HG03521 (cell line): ENCODE results near the gene INTS3.

Experiments
- ATAC-seq: cut with Tn5 transposase; IDR thresholded peaks from one replicate; pipeline ENCODE4 v1.9.1; 2021; ENCODE audit warnings: mild to moderate bottlenecking, moderate library complexity; ENCODE audit not compliant: unreplicated experiment

Gene INTS3

DNA sequence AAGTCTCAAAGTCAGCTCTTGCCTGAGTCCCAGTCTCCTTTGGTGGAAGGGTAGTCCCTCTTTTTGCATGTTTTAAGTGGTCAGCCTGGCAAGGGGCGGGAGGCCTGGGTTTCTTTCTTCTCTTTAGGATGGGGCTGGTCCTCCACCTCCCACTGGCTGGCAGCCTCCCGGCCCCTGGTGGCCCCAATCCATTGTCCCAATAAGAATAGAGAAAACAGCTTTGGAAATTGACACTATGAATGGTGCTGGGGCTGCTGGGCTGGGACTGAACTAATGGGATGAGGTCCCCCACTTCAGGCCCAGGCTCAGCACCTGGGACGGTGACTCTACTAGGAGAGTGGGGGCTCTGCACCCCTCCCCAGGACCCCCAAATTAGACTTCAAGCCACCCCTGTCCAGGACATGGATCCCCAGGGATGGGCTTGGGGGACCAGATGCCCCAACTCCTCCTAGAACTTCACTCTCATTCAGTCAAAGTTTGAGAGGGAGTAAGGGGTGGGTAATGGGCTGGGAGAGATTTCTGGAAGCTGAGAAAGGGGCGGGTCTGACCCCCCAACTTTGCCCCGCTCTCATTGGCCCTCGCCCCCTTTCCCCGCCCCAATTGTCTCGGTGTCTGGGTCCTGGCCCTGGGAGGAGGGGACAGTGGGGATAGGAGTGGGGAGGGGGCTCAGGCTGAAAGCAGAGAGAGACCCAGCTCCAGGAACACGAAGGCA lies 65.6 kb downstream of the INTS3 start:
- no peak for ATAC-seq

DNA sequence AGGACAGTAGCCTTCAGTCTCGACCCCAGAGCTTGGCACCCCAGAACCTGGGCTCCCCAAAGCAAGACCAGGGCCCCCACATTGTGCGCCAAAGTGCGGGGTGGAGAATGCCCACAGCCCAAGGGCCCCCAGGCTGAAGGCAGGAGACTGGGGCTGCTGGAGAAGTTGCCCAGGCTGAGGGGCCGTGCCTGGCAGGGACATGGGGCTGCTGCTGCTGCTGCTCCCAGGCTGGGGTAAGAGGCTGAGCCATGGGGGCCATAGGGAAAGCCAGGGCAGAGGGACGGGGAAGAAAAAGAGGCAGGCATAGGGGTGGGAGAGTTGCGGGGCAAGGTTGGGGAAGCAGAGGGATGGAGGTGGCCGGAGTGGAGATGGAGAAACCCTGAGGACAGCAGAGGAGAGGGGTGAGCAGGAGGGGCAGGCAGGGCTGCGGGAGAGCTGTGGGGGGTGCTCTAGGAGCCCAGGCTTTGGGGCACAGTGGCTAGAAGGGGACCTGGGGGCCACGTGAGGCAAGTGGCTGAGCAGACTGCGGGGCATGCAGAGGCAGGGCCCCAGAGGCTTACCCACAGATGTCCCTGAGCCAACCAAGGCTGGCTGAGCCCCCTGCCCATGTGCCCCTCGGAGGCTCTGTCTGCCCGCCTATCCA lies 66.2 kb downstream of the INTS3 start:
- ATAC-seq: no peak

DNA sequence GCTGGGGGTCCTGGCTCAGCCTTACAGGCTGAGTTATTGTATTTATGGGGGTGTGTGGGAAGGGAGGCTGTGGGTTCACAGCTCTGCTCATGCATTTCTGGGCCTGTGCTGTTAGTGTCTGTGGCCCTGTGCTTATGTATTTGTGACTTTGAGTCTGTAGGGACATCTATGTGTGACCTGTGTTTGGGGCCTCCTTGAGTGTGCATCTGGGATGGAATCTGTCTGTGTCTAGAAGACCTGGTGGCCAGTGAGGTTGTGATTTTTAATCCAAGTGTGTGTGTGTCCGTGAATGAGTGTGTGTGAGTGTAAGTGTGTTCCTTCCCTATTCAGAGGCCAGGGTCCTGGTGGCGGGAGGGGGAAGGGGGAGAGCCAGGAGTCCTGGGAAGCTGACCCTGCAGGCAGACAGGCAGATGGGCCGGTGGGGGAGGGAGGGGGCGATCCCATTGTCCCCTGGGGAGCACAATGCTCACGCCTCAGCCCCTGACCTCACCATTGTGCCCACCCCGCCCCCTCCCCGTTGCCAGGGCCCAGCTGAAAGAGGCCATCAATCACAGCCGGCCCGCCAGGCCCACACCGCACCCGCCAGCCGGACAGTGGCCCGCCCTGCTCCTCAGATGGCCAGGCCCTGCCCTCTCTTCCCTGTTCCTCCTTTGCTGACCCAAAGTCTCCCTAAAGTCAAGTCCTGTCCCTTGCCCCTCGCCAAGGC lies 66.9 kb downstream of the INTS3 start:
- no peak for ATAC-seq

DNA sequence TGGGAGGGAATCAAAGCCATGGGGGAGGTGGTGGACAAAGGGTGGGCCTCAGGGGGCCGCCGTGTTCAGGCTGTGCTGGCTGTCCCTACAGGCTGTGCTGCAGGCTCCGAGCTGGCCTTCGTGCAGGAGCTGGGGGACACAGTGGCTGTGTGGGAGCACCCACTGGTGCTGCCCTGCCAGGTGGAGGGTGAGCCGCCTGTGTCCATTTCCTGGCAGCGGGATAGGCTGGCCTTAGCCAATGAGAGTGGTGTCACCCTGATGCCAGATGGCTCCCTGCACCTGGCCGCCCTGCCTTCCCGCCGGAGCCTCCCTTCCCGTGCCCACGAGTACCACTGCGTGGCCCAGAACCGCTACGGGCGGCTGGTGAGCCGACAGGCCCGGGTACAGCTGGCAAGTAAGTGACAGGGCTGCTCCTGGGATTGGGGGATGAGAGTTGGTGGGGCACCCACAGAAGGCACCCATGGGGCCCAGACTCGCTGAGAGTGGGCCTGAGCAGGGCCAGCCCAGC lies 67.5 kb downstream of the INTS3 start:
- ATAC-seq: no peak

DNA sequence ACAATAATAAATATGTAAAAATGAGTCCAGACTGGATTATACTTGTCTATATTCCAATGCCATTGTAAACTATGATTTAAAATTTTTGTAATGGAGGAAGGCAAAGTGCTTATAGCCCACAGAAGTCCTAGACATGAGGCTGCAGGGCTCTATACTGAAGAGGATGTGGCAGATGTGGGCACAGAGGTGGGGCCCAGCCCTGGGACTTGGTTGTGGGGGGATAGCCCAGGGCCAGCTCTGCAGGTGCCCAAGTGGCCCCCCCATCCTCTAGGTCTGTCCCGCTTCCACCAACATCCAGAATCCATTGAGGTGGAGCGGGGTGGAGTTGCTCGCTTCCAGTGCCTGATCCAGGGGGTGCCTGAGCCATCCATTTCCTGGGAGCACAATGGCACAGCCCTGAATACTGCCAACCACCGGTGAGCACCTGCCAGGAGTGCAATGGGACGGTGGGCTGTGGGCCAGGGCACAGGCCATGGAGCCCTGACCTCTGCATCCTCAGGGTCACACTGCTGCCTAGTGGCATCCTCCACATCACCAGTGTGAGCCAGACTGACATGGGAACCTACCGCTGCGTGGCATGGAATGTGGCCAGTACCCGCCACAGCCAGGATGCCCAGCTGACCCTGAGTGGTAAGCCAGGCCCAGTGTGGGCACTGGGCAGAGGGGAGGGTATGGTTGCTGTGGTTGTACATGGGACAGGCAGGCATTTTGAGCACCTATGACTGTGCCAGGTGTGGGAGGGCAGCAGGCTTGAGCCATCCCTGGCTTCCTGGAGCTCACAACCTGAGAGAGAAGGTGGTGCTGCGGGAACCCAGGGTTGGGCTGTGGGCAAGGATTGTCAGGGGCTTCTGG lies 68.3 kb downstream of the INTS3 start:
- no peak for ATAC-seq

DNA sequence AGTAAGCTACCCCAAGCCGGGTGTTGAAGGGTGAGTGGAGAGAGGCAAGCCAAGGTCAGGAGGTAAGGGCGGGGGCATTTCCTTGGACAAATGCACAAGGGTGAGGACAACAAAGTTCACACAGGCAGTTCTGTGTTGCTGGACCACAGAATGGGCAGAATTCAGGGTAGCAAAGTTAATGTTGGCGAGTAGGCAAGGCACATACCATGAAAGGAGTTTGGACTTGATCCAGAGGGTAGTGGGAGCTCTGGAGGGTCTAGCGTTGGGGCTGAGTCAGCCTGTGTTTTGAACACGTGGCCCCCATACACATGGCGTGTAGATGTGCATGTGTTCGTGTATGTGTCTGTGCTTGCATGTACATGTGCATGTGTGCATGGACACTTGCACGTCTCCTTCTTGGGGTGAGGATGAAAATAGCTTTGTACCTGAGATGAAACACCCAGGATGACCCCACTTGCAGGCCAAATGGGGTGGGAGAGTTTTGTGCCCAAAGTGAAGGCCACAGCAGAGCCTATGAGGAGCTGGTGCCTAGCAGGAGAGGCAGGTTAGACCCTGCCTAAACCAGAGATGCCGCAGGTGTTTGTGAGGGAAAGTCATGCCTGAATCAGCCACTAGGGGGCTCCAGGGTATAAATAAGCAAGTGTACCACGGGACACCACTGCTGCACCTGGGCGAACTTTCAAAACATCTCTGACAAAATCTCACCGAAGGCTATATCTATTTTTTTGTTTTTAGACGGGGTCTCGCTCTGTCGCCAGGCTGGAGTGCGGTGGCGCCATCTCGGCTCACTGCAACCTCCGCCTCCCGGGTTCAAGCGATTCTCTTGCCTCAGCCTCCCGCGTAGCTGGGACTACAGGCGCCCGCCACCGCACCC lies 69.2 kb downstream of the INTS3 start:
- peak; percentile 48 for ATAC-seq

DNA sequence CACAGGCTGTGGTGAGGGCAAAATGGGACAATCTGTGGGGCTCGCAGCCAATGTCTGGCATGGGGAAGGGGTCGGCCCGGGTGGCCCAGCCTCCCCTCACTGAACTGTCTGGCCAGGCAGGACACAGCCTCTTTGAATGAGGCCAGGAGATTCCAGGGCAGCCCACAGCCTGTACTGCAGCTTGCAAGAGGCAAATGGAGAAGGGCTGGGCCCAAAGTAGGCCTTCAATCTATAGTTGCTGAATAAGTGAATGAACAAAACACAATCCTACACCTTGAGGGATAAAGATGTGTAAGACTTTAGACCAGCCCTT lies 70.6 kb downstream of the INTS3 start:
- ATAC-seq: no peak

DNA sequence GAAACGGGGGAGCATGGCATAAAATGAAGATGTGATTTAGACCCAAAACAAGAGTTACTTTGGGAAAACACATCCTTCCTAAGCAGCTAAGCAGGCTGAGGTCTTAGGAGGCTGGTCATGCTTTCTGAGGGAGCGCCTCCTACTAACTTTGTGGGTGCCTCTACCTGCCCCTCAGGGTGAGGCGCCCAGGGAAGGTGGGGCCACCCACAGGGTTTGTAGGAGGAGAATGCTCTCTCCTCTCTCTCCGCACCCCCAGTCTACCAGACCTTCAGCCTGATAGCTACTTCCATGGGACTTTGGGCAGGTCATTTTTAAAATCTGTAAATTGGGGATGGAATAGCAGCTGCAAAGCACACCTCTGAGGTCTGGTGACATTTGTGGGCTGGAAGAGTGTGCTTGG lies 71.2 kb downstream of the INTS3 start:
- ATAC-seq: no peak

DNA sequence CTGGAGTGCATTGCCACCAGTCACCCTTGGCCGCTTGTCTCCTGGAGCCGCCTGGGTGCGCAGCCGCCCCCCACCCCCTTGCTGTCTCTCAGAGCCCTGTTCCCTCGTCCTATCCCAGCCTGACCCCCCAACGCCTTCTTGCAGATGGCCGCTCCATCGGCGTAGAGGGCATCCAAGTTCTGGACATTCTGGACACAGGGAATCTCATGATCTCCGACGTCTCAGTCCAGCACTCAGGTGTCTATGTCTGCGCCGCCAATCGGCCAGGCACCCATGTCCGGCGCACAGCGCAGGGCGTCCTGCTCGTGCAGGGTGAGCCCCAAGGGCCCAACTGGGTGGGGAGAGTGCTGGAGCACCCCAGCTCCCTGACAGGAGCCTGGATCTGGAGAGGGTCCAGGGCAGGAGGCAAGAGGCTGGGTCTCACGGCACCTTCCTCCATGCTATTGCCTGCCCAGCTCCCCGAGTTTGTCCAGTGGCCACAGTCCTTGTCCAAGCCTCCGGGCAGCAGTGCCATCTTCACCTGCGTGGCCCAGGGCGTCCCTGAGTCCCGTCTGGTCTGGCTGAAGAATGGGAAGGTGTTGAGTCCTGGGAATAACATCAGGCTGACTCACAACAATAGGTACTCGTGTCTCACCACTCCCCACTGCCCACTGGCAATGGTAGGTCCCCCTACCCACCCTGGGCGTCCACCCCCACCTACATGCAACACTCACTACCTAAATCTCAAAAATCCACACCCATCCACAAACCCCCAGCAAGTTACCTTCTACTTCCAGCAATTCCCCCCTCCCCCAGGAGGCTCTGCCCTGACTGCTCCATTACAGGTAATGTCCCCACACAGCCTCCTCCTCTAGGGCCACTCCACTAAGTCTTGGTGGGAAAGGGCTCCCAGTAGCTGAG lies 72.0 kb downstream of the INTS3 start:
- no peak for ATAC-seq

DNA sequence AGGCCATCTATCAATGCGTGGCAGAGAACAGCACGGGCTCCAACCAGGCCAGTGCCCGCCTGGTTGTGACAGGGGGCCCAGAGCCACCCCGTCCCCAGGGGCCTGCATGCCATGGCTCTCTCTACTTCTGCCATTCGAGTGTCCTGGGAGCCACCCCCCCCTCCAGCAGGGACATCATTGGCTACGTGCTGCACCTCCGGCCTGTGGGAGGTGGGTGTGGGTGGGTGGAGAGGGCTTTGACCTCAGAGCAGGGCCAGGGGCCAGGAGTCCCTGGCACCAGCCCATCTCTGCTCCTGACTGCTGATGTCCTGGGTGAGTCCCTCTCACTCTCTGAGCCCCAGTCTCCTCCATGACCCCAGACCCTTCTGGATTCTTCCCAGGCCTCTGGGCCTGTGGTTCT lies 72.7 kb downstream of the INTS3 start:
- ATAC-seq: no peak

DNA sequence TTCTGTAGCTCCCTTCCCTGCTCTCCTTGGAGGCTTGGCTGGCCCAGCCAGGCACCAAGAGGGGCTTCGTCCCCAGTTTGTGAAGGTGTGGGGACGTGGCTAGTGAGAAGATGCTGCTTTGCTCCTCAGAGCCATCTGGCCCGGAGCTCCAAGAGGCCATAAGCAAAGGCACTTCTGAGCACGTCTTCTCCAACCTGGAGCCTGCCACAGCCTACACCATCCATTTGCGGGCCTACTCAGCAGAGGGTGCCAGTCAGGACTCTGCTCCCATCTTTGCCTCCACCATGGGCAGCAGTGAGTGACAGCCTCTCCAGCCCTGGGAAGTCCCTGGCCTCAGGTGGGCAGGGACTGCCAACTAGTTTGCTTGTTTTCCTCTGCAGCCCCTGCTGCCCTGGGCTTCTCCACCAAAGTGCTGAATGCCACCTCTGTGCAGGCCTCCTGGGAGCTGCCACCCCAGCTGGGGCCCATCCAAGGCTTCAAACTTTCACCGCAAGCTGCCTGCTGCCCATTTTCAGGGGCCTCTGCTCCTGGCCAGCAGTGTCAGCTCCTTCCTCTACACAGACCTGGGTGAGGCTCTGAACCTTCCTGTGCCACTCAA lies 73.3 kb downstream of the INTS3 start:
- no peak for ATAC-seq

DNA sequence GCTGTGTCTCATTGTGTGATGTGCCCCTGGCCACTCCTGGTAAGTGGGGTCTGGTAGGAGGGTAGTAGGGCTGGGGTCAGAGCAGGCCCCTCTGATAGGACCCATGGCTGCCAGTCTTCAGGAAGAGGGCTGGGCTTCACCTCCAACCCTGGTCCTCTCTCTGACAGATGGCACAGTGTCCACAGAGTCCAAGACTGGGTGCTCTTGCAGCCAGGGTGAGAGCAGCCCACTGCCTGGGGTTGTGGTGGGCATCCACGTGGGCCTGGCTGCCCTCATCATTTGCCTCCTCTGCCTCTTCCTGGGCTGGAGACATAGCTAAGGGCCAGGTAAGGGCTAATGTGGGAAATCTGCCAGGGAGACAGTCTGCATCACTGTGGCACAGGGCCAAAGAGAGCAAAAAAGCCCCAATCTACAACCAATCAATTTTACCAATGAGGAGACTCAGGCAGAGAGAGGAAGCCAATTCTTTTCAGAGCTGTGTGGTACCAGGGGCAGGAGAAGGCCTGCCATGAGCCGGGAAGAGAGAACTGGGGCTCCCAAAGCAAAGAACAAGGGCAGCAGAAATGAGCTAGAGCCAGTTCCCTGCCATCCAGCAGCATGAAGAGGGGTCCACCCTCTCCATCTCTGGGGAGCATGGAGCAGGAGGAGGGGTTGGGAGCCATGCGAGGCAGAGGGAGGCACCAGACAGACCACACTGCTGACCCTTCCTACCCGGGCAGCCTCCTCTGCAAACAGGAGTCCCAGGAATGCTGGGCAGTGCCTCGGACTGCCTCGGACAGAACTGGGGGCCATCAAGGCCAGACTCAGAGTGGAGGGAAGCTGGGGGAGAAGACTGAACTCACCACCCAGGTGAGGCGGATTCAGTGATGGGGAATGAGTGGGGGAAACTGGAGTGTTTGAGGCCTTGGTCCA lies 74.2 kb downstream of the INTS3 start:
- ATAC-seq: no peak

DNA sequence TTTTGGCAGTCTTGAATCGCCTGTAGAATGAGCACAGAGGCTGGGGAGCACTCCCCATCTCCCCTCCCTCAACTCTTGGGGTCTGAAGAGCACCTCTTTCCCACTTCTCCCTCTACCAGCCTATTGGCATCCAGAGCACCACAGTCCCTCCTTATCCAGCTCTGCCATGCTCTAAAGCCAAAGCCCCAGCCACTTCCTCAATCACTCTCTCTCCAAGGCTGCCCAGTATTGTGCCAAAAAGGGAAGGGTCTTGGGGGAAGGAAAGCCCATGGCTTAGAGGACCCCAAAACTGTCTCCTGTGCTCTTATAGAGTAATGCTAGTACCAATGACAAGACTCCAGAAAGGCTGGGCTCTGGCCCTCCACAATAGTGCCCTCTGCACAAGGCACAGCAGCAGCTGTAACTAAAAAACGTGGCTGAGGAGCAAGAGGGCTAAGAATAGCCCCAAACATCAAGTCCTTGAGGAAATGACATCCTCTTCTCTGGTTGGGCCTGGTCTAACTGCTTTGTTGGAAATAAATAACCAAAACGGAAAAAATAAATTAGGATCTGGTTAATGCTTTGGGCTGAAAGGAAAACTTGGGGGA lies 75.7 kb downstream of the INTS3 start:
- no peak for ATAC-seq

DNA sequence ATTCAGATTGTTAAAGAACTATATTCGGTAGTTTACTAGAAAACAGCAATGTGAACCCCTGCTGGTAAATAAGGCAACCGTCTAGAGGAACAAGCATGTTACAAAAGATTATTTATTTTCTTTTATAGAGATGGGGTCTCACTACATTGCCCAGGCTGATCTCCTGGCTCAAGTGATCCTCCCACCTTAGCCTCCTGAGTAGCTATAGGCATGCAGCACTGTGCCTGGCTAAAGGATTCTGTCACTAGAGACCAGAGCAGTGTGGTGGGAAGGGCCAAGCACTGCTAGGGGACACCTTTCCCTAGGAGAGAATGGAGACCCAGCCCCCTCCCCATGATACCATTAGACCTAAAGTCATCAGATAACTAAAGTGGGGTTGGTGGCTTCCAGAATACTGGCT lies 76.3 kb downstream of the INTS3 start:
- ATAC-seq: no peak

DNA sequence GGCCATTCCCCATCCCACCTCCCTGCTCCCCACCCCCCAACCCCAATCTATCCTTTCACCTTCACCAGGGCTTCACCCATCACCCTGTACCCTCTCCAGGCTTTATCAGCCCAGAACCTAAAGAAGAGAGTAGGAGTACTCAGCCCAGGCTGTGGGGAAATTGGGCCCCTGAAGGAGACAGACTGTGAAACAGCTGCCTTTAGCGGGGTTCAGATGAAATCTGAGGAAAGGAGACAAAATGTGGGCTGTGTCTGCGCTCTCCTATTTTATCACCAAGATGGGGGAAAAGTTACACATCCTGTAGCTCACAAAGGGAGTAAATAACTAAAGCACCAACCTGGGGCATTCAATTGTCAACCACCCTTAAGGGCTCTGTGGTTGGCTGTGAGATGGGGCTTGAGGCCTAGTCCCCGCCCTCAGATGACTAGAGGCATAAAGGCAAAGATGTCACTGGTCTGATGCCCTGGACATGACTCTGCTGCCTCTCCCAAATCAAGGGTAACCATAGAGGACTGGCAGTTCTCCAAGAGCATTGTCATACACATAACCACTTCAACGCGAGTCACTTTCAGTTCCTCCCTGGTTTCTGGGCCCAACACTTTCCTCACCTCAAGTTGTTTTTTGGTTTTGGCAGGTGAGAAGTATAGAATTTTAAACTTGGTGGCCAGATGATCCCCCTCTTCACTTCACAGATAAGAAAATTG lies 77.3 kb downstream of the INTS3 start:
- peak; percentile 89 for ATAC-seq

DNA sequence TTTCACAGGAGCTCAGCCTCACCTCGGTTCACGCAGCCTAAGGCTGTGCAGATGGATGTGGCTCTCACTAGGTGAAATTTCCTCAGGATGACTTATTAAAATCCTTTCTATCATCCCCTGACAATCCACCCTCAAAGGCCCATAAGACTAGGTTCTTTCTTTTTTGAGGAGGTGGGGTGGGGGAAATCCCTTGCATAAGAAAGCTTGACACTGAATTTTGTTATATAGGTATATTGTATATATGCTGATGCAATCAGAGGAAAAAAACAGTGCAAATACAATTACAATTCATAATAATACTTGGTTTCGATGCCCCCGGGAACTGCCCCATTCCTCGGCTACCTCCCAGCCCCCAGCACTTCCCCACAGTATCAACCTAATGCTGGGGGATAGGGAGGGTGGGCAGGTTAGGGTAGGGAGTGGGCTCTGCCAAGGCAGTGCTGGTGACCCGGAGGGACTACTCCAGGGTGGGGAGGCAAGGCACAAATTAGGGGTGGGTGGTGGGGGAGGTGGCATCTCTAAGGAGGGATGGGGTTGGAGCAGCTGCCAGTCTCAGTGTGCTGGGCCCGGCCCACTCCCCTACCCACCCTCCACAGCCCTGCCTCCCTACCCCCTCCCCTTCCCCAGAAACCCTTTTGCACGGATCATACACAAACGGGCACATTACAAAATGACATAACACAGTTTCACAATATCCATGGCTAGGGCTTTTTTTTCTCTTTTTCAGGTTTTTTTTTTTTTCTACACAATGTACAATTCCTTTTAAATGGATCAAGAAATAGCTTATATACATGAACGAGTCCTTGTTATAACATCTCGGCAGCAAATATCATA lies 78.3 kb downstream of the INTS3 start:
- peak; percentile 16 for ATAC-seq
